Measurements from ENCODE around the gene RHOH.

DNA sequence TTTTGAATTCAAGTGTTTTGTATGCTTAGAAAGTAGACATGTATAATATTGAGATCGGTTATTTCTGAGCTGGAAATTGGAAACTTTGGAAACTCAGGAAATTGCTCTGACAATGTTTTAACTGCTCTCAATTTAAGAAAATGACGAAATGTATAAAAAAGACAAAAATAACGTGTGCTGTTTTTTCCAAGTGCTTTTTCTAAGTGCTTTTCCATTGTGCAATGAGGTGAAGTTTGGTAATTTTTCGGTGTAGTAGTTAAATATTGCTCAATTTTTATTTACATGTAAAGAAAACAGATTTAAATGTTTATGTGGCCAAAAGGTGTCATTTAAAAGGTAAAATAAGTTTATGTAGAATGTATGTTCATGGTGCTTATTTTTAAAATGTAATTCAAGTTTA lies 39.4 kb upstream of the RHOH start:
- TF ChIP-seq, protein P1, sequence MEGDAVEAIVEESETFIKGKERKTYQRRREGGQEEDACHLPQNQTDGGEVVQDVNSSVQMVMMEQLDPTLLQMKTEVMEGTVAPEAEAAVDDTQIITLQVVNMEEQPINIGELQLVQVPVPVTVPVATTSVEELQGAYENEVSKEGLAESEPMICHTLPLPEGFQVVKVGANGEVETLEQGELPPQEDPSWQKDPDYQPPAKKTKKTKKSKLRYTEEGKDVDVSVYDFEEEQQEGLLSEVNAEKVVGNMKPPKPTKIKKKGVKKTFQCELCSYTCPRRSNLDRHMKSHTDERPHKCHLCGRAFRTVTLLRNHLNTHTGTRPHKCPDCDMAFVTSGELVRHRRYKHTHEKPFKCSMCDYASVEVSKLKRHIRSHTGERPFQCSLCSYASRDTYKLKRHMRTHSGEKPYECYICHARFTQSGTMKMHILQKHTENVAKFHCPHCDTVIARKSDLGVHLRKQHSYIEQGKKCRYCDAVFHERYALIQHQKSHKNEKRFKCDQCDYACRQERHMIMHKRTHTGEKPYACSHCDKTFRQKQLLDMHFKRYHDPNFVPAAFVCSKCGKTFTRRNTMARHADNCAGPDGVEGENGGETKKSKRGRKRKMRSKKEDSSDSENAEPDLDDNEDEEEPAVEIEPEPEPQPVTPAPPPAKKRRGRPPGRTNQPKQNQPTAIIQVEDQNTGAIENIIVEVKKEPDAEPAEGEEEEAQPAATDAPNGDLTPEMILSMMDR (optimal IDR thresholded peaks at IDR 0.05 in 1 of 3, IDR thresholded peaks at IDR 0.05 in 1 of 3, conservative IDR thresholded peaks at IDR 0.05 in 1 of 3; ENCODE audit: extremely low read depth in 1 of 3, insufficient read depth in 2 of 3, low read length in 3 of 3): no peak
- no peak for TF ChIP-seq EZH2 (IDR thresholded peaks at IDR 0.05; ENCODE audit: low read length)

Data from keratinocyte (primary cell).